ENCODE measurements around the gene RTRAF.

DNA sequence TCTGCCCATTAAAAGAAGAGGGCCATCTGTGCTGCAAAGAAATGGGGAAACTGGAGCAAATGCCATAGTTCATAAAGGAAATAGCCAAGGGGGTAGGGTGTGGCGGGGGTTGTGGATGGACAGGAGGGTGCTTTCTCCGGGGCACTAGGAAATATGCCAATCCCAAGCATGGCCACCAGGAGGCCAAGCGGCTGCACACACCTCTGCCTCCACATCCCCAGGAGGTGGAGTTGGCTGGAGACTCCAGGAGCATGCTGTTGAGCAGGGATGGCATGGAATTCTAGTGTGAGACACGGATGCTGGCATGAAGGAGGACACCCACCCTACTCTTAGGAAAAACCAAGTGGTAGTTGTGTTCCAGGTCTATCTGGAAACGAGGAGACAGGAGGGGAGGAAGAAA is 54.3 kb downstream of the RTRAF start:
- TF ChIP-seq CTCF (IDR thresholded peaks at IDR 0.05) = peak; percentile 65
- no peak for TF ChIP-seq POLR2AphosphoS5 (IDR thresholded peaks at IDR 0.05; ENCODE audit: low read depth, low read length)
